Endothelial cell of umbilical vein (primary cell): ENCODE measurements around the gene TRAPPC2B. TPM values are rescaled to one million over a fixed set of nuclear protein-coding genes. Genes with fewer than 3 reads are reported as not detected.

Experiments
- BruUV-seq: library from RNA; stranded (reverse); fragments of 400-500 nt; replicated peaks from 2 replicates; lab custom pipeline; 2021; lab: Mats Ljungman, UMichigan
- CTCF ChIA-PET: fragments of 300-600, 350-600 bp; sonication (Branson Sonifier 250); formaldehyde crosslinking; loops from one replicate; lab custom pipeline; 2021; ENCODE audit warnings: antibody characterized with exemption, inconsistent platforms; lab: Charles Lee
- POLR2A ChIA-PET: fragments of 300-600, 350-600 bp; sonication (Branson Sonifier 250); formaldehyde crosslinking; loops from one replicate; lab custom pipeline; 2021; ENCODE audit warnings: antibody characterized with exemption, inconsistent platforms; lab: Charles Lee
- DNase-seq: peaks from one replicate; pipeline ENCODE4 v3.0.0-alpha.2; 2011; ENCODE audit warnings: low read depth, low spot score
- FAIRE-seq: peaks from 2 replicates; lab custom pipeline; 2011; peaks lifted over from hg19 to GRCh38; lab: Jason Lieb, UNC
- H2AFZ ChIP-seq: 2 replicates; pipeline ENCODE4 v1.6.0; 2012; ENCODE audit warnings: low read depth, low read length, control low read depth, inconsistent platforms
- H3K27ac ChIP-seq: 2 replicates; pipeline ENCODE4 v1.5.1; 2011; ENCODE audit warnings: low read depth, mild to moderate bottlenecking, control low read depth, low read length, moderate library complexity; ENCODE audit not compliant: insufficient read depth
- H3K27me3 ChIP-seq, 2 experiments: 2 replicates each; pipeline versions ENCODE4 v1.6.0 to v1.6.1; 2011; ENCODE audit warnings: low read length in 2 of 2, mixed read lengths in 1 of 2; ENCODE audit not compliant: control insufficient read depth in 2 of 2, insufficient read depth in 2 of 2
- H3K36me3 ChIP-seq, 2 experiments: 2 replicates in 1 of 2; 3 replicates in 1 of 2; pipeline ENCODE4 v1.5.1; 2011; ENCODE audit warnings: low read length in 2 of 2, mild to moderate bottlenecking in 1 of 2, moderate library complexity in 1 of 2; ENCODE audit not compliant: control insufficient read depth in 2 of 2, insufficient read depth in 2 of 2; ENCODE audit errors: extremely low read depth in 1 of 2
- H3K4me1 ChIP-seq: 3 replicates; pipeline ENCODE4 v1.5.1; 2011; ENCODE audit warnings: mild to moderate bottlenecking, low read length; ENCODE audit not compliant: control insufficient read depth, insufficient read depth; ENCODE audit errors: extremely low read depth
- H3K4me2 ChIP-seq: 2 replicates; pipeline ENCODE4 v1.6.1; 2011; ENCODE audit warnings: low read length, control low read depth, mixed read lengths; ENCODE audit not compliant: insufficient read depth
- H3K4me3 ChIP-seq, 3 experiments: fragments of 200-600 bp in 1 of 3; sonication (generic), shearing (Covaris generic) in 1 of 3; replicated peaks in 1 of 3; 2 replicates each; pipeline ENCODE4 v1.5.1; 2011 to 2016; ENCODE audit warnings: control low read depth in 3 of 3, low read length in 3 of 3, mild to moderate bottlenecking in 2 of 3, inconsistent platforms in 1 of 3, low read depth in 1 of 3, moderate library complexity in 1 of 3; ENCODE audit not compliant: insufficient read depth in 1 of 3
- H3K79me2 ChIP-seq: 2 replicates; pipeline ENCODE4 v1.6.0; 2012; ENCODE audit warnings: low read length, inconsistent platforms; ENCODE audit not compliant: control insufficient read depth, insufficient read depth
- H3K9ac ChIP-seq: replicated peaks from 2 replicates; pipeline ENCODE3; 2011; ENCODE audit warnings: low read length, control low read depth; ENCODE audit not compliant: insufficient read depth; ENCODE audit errors: extremely low read depth
- H3K9me1 ChIP-seq: replicated peaks from 3 replicates; pipeline ENCODE4 v1.6.0; 2011; ENCODE audit warnings: mild to moderate bottlenecking, low read length; ENCODE audit not compliant: control insufficient read depth, insufficient read depth; ENCODE audit errors: extremely low read depth
- H3K9me3 ChIP-seq: replicated peaks from 2 replicates; pipeline ENCODE4 v1.5.1; 2012; ENCODE audit warnings: low read length, inconsistent platforms; ENCODE audit not compliant: control insufficient read depth, insufficient read depth
- H4K20me1 ChIP-seq: replicated peaks from 2 replicates; pipeline ENCODE3; 2011; ENCODE audit warnings: mild to moderate bottlenecking, low read length; ENCODE audit not compliant: control insufficient read depth, insufficient read depth; ENCODE audit errors: extremely low read depth
- EZH2 ChIP-seq: IDR thresholded peaks from 2 replicates; pipeline ENCODE4 v1.6.1; 2012; ENCODE audit warnings: borderline replicate concordance, low read depth, mild to moderate bottlenecking, moderate library complexity, low read length, inconsistent platforms; ENCODE audit not compliant: severe bottlenecking
- FOS ChIP-seq: IDR thresholded peaks from 2 replicates; pipeline ENCODE4 v1.6.1; 2011; ENCODE audit warnings: mild to moderate bottlenecking, low read length, moderate library complexity, borderline replicate concordance; ENCODE audit not compliant: insufficient read depth
- GATA2 ChIP-seq: IDR thresholded peaks from 2 replicates; pipeline ENCODE4 v1.7.0; 2011; ENCODE audit warnings: low read depth, mild to moderate bottlenecking, moderate library complexity, mixed read lengths, low read length; ENCODE audit not compliant: insufficient read length, insufficient read depth
- JUN ChIP-seq: IDR thresholded peaks from 2 replicates; pipeline ENCODE4 v1.6.1; 2011; ENCODE audit warnings: borderline replicate concordance, low read depth; ENCODE audit not compliant: insufficient read length, insufficient read depth
- MYC ChIP-seq: IDR thresholded peaks from one replicate; pipeline ENCODE4 v1.6.1; 2011; ENCODE audit warnings: mild to moderate bottlenecking, low read depth, low read length
- POLR2A ChIP-seq: IDR thresholded peaks from 2 replicates; pipeline ENCODE4 v1.6.1; 2012; ENCODE audit warnings: low read depth, mild to moderate bottlenecking, control low read depth, low read length
- POLR2AphosphoS5 ChIP-seq: IDR thresholded peaks from 2 replicates; pipeline ENCODE4 v1.6.1; 2012; ENCODE audit warnings: low read depth, mild to moderate bottlenecking, control low read depth, low read length, moderate library complexity; ENCODE audit not compliant: insufficient read depth
- dilution Hi-C: fragments of 300-500 bp; cut with MboI; formaldehyde crosslinking; loops from one replicate; pipeline ENCODE4 v1.15.0; 2019; ENCODE audit warnings: low sequenced_read_pairs; ENCODE audit not compliant: extremely low pct_ligation_motif_present
- intact Hi-C: fragments of 100-400 bp; cut with micrococcal nuclease; formaldehyde crosslinking; loops from one replicate; pipeline ENCODE4 v1.10.0; 2022
- polyA plus RNA-seq, 4 experiments: library from polyadenylated mRNA; depleted of rRNA in 3 of 4; stranded (reverse) in 3 of 4; unstranded in 1 of 4; fragments of >200 nt; gene quantifications; 2 replicates each; pipeline versions ENCODE4 v1.2.1 to v1.2.3, GENCODE V29; 2011 to 2012; ENCODE audit warnings: missing spikeins in 1 of 4
- total RNA-seq: library from RNA; stranded (reverse); gene quantifications from 2 replicates; pipeline ENCODE4 v1.2.3, GENCODE V29; 2021
- TF ChIP-seq, protein P1 (sequence below): IDR thresholded peaks from 2 replicates; pipeline ENCODE4 v1.6.1; 2011; ENCODE audit not compliant: insufficient read depth, insufficient read length
- TF ChIP-seq, protein P2 (sequence below), 2 donors: IDR thresholded peaks; 1 replicate in 1 of 2; 2 replicates in 1 of 2; pipeline ENCODE4 v1.5.1; 2011; ENCODE audit warnings: low read length in 2 of 2, mild to moderate bottlenecking in 2 of 2, moderate library complexity in 2 of 2, control low read depth in 1 of 2, inconsistent platforms in 1 of 2, low read depth in 1 of 2; ENCODE audit not compliant: insufficient read depth in 1 of 2; ENCODE audit errors: extremely low read depth in 1 of 2

Gene TRAPPC2B
- total and polyA plus RNA-seq, 2 donors (not counting 3 experiments of a cell fraction or from before 2014, with no cell fraction given), result 6.3 to 24.3 TPM

DNA sequence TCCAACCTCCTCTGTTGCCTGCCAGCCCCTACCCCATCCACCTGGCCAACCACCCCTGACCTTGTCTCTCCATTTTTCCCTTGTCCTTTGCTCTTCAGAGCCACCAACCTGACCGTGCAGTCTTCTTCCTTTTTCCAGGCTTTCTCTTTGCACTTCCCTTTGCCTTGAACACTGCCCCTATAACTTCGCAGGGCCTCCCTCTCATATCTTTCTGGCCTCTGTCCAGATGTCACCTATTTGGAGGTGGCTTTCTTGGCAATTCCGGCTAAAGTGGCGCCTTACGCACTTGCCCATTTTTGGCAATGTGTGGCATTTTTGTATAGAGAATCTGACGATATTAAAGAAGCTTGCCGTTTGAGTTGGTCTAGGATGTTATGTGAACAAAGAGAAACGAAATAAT, 42.2 kb upstream of the TRAPPC2B start:
- peaks cover 3 to 15% of the 10 kb centered on the region in 2 experiments for H3K36me3 ChIP-seq
- TF ChIP-seq, protein P1, sequence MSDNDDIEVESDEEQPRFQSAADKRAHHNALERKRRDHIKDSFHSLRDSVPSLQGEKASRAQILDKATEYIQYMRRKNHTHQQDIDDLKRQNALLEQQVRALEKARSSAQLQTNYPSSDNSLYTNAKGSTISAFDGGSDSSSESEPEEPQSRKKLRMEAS, result no peak
- TF ChIP-seq GATA2 (no peak), MYC (no peak), POLR2A (no peak)
- TF ChIP-seq, protein P2, sequence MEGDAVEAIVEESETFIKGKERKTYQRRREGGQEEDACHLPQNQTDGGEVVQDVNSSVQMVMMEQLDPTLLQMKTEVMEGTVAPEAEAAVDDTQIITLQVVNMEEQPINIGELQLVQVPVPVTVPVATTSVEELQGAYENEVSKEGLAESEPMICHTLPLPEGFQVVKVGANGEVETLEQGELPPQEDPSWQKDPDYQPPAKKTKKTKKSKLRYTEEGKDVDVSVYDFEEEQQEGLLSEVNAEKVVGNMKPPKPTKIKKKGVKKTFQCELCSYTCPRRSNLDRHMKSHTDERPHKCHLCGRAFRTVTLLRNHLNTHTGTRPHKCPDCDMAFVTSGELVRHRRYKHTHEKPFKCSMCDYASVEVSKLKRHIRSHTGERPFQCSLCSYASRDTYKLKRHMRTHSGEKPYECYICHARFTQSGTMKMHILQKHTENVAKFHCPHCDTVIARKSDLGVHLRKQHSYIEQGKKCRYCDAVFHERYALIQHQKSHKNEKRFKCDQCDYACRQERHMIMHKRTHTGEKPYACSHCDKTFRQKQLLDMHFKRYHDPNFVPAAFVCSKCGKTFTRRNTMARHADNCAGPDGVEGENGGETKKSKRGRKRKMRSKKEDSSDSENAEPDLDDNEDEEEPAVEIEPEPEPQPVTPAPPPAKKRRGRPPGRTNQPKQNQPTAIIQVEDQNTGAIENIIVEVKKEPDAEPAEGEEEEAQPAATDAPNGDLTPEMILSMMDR (IDR thresholded peaks at IDR 0.05; ENCODE audit: extremely low read depth in 1 of 2, insufficient read depth in 1 of 2, low read depth in 1 of 2, low read length in 2 of 2), result no peak
- H3K4me3 ChIP-seq, result peak overlapping the region; percentile 52 to 70 (median 65)
- H3K4me1 ChIP-seq, result peaks cover 6% of the 10 kb centered on the region
- no peaks in the 10 kb centered on the region for H3K9me3 ChIP-seq
- no peak overlapping the region for H3K27ac ChIP-seq
- CTCF ChIA-PET, result no interaction called here
- peaks cover 24% of the 10 kb centered on the region for H3K79me2 ChIP-seq
- POLR2A ChIA-PET, result no interaction called here
- peak overlapping the region; percentile 87 for H3K9ac ChIP-seq
- H3K9me1 ChIP-seq, result no peaks in the 10 kb centered on the region
- H3K4me2 ChIP-seq, result peak overlapping the region; percentile 57
- FAIRE-seq (no peak), DNase-seq (no peak)
- dilution Hi-C loops, result no loop called here
- H2AFZ ChIP-seq, result peak overlapping the region; percentile 94
- no TSS peak for BruUV-seq
- intact Hi-C loops, result loop anchor here (5.0 kb wide), 1 partner anchor 39 kb away; the partner anchor contains the start of gene ZNF460
- peaks cover 12 to 21% of the 10 kb centered on the region in 2 experiments for H3K27me3 ChIP-seq
- no peaks in the 10 kb centered on the region for H4K20me1 ChIP-seq

DNA sequence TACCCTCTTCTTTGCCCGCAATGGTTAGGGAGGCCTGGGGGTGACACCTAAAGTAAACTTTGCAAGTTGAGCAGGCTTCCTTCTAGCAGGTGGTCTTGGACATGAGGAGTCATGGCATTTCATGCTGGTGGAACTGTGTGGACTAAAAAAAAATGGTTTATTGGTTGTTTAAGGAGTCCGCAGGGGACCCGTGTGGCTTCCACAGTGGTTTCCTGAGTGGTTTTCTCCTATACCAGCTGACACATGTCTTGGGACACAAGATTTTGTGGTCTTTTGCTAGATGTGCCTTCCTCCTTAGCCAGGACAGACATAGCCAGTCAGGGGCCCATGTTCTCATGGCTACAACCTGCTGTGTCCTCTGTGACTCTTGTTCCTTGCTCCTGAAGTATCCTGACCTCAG, 41.6 kb upstream of the TRAPPC2B start:
- Histone ChIP-seq H3K9ac (no peak overlapping the region), H3K9me1 (no peaks in the 10 kb centered on the region), H3K9me3 (no peaks in the 10 kb centered on the region), H4K20me1 (no peaks in the 10 kb centered on the region), H2AFZ (no peak overlapping the region), H3K4me3 (no peak overlapping the region), H3K27me3 (peaks cover 7 to 15% of the 10 kb centered on the region in 2 experiments), H3K27ac (no peak overlapping the region), H3K4me1 (peaks cover 6% of the 10 kb centered on the region), H3K79me2 (peaks cover 24% of the 10 kb centered on the region), H3K4me2 (peak overlapping the region; percentile 57), H3K36me3 (peaks cover 3 to 20% of the 10 kb centered on the region in 2 experiments)
- no peak for FAIRE-seq
- DNase-seq, result no peak
- intact Hi-C loops (loop anchor here (5.0 kb wide), 1 partner anchor 39 kb away; the partner anchor contains the start of gene ZNF460), dilution Hi-C loops (no loop called here)
- no TSS peak for BruUV-seq
- ChIA-PET CTCF (no interaction called here), POLR2A (no interaction called here)
- no peak for TF ChIP-seq POLR2A
- TF ChIP-seq FOS, result no peak
- TF ChIP-seq EZH2, result no peak
- TF ChIP-seq JUN, result no peak
- TF ChIP-seq, protein P1, result no peak
- TF ChIP-seq, protein P2 (IDR thresholded peaks at IDR 0.05; ENCODE audit: extremely low read depth in 1 of 2, insufficient read depth in 1 of 2, low read depth in 1 of 2, low read length in 2 of 2), result no peak
- no peak for TF ChIP-seq GATA2
- TF ChIP-seq MYC, result no peak
- TF ChIP-seq POLR2AphosphoS5, result no peak
